Choroid plexus epithelial cell (primary cell): Measurements from ENCODE around the gene TBC1D10A.
A peak's percentile ranks its signal among the peaks of the same experiment; 100 is the strongest.

Experiments used
- DNase-seq: peaks from one replicate; pipeline ENCODE4 v3.0.0-alpha.2; 2010; ENCODE audit warnings: low read depth
- H3K4me3 ChIP-seq: 2 replicates; pipeline ENCODE4 v1.5.1; 2011; ENCODE audit warnings: low read depth, mild to moderate bottlenecking, control low read depth, low read length, moderate library complexity
- CTCF ChIP-seq: conservative IDR thresholded peaks from 2 replicates; pipeline ENCODE4 v1.5.1; 2011; ENCODE audit warnings: low read depth, mild to moderate bottlenecking, control low read depth, inconsistent platforms, low read length, moderate library complexity

The TBC1D10A gene

GRCh38 chr22:30276039-30276438 lies 50.7 kb downstream of the TBC1D10A start:
- DNase-seq = no peak
- H3K4me3 ChIP-seq = no peak overlapping the region
- TF ChIP-seq CTCF = no peak

GRCh38 chr22:30275625-30276024 lies 51.1 kb downstream of the TBC1D10A start:
- TF ChIP-seq CTCF = no peak
- no peak overlapping the region for H3K4me3 ChIP-seq
- DNase-seq = no peak

- no peak for TF ChIP-seq CTCF
- no peak overlapping the region for H3K4me3 ChIP-seq
- DNase-seq = no peak
Measured at GRCh38 chr22:30274437-30274812, 52.3 kb downstream of the TBC1D10A start.

- no peak for TF ChIP-seq CTCF
- no peak overlapping the region for H3K4me3 ChIP-seq
- DNase-seq = no peak
Measured at GRCh38 chr22:30273711-30274436, 52.9 kb downstream of the TBC1D10A start.

- no peak for TF ChIP-seq CTCF
- no peak for DNase-seq
- H3K4me3 ChIP-seq = no peak overlapping the region
Measured at GRCh38 chr22:30272781-30273601, 53.8 kb downstream of the TBC1D10A start.

GRCh38 chr22:30270832-30271231 lies 55.9 kb downstream of the TBC1D10A start:
- TF ChIP-seq CTCF = no peak
- peak; percentile 80 for DNase-seq
- H3K4me3 ChIP-seq = no peak overlapping the region

- H3K4me3 ChIP-seq = no peak overlapping the region
- no peak for TF ChIP-seq CTCF
- DNase-seq = no peak
Measured at GRCh38 chr22:30268331-30268730, 58.4 kb downstream of the TBC1D10A start.
